SK-N-SH (cell line): ENCODE results near the gene JADE3.
A peak's percentile ranks its signal among the peaks of the same experiment; 100 is the strongest.

ENCODE experiments used
- MEF2A ChIP-seq: IDR thresholded peaks from 2 replicates; pipeline ENCODE4 v1.4.0; 2012; ENCODE audit warnings: low read depth, borderline replicate concordance
- SIN3A ChIP-seq: IDR thresholded peaks from 2 replicates; pipeline ENCODE4 v1.6.1; 2012; ENCODE audit warnings: low read depth, mild to moderate bottlenecking, low read length, moderate library complexity, borderline replicate concordance
- TF ChIP-seq, protein P1 (sequence below): fragments of 200-600 bp; sonication (generic); IDR thresholded peaks from 2 replicates; pipeline ENCODE4 v1.6.1; 2017; ENCODE audit warnings: antibody characterized with exemption, mild to moderate bottlenecking, moderate library complexity
- TF ChIP-seq, protein P2 (sequence below): IDR thresholded peaks from 2 replicates; pipeline ENCODE4 v1.6.1; 2012; ENCODE audit warnings: mild to moderate bottlenecking, low read depth, low read length, moderate library complexity
- TF ChIP-seq, protein P3 (sequence below): IDR thresholded peaks from 2 replicates; pipeline ENCODE4 v1.4.0; 2012; ENCODE audit warnings: low read depth

DNA sequence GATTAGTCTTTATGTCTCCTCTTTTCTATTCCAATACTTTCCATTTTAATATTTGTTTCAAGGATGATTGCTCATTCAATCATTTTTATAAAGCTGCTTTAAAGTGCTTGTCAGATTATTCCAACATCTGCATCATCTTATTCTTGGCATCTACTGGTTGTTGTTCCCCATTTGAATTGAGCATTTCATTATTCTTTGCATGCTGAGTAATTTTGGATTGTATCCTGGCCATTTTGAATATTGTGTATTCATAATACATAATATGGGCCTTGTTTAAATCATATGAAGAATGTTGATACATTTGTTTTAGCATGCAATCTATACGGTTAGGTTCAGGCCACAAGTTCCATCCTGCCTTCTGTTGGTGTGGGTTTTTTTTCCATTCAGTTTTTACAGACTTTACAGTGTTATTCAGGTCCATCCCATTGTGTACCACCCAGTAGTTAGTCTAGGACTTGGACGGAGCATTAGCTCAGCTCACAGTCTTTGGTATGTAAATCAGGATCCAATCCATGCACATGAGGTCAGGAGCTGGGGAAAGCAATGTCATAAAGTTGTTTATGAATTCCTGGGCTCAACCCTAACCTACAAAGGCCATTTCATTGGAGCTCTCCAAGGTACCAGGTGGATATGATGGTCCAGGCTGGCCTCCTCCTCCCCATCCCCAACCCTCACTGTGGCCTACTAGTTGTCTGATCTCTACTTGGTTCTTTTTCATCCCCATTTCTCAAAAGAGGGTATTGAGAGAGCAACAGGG lies 186.3 kb downstream of the JADE3 start:
- TF ChIP-seq, protein P1, sequence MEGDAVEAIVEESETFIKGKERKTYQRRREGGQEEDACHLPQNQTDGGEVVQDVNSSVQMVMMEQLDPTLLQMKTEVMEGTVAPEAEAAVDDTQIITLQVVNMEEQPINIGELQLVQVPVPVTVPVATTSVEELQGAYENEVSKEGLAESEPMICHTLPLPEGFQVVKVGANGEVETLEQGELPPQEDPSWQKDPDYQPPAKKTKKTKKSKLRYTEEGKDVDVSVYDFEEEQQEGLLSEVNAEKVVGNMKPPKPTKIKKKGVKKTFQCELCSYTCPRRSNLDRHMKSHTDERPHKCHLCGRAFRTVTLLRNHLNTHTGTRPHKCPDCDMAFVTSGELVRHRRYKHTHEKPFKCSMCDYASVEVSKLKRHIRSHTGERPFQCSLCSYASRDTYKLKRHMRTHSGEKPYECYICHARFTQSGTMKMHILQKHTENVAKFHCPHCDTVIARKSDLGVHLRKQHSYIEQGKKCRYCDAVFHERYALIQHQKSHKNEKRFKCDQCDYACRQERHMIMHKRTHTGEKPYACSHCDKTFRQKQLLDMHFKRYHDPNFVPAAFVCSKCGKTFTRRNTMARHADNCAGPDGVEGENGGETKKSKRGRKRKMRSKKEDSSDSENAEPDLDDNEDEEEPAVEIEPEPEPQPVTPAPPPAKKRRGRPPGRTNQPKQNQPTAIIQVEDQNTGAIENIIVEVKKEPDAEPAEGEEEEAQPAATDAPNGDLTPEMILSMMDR: no peak
- no peak for TF ChIP-seq SIN3A
- TF ChIP-seq MEF2A: no peak
- TF ChIP-seq, protein P2, sequence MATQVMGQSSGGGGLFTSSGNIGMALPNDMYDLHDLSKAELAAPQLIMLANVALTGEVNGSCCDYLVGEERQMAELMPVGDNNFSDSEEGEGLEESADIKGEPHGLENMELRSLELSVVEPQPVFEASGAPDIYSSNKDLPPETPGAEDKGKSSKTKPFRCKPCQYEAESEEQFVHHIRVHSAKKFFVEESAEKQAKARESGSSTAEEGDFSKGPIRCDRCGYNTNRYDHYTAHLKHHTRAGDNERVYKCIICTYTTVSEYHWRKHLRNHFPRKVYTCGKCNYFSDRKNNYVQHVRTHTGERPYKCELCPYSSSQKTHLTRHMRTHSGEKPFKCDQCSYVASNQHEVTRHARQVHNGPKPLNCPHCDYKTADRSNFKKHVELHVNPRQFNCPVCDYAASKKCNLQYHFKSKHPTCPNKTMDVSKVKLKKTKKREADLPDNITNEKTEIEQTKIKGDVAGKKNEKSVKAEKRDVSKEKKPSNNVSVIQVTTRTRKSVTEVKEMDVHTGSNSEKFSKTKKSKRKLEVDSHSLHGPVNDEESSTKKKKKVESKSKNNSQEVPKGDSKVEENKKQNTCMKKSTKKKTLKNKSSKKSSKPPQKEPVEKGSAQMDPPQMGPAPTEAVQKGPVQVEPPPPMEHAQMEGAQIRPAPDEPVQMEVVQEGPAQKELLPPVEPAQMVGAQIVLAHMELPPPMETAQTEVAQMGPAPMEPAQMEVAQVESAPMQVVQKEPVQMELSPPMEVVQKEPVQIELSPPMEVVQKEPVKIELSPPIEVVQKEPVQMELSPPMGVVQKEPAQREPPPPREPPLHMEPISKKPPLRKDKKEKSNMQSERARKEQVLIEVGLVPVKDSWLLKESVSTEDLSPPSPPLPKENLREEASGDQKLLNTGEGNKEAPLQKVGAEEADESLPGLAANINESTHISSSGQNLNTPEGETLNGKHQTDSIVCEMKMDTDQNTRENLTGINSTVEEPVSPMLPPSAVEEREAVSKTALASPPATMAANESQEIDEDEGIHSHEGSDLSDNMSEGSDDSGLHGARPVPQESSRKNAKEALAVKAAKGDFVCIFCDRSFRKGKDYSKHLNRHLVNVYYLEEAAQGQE: peak; percentile 88
- TF ChIP-seq, protein P3, sequence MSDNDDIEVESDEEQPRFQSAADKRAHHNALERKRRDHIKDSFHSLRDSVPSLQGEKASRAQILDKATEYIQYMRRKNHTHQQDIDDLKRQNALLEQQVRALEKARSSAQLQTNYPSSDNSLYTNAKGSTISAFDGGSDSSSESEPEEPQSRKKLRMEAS: no peak
